Endothelial cell of umbilical vein (primary cell): ENCODE results near the gene LSM14A.
A peak's percentile ranks its signal among the peaks of the same experiment; 100 is the strongest.

Experiments
- CTCF ChIP-seq, 2 donors: IDR thresholded peaks; 1 replicate in 1 of 2; 2 replicates in 1 of 2; pipeline ENCODE4 v1.5.1; 2011; ENCODE audit warnings: low read length in 2 of 2, mild to moderate bottlenecking in 2 of 2, moderate library complexity in 2 of 2, control low read depth in 1 of 2, inconsistent platforms in 1 of 2, low read depth in 1 of 2; ENCODE audit not compliant: insufficient read depth in 1 of 2; ENCODE audit errors: extremely low read depth in 1 of 2
- EZH2 ChIP-seq: IDR thresholded peaks from 2 replicates; pipeline ENCODE4 v1.6.1; 2012; ENCODE audit warnings: borderline replicate concordance, low read depth, mild to moderate bottlenecking, moderate library complexity, low read length, inconsistent platforms; ENCODE audit not compliant: severe bottlenecking
- GATA2 ChIP-seq: IDR thresholded peaks from 2 replicates; pipeline ENCODE4 v1.7.0; 2011; ENCODE audit warnings: low read depth, mild to moderate bottlenecking, moderate library complexity, mixed read lengths, low read length; ENCODE audit not compliant: insufficient read length, insufficient read depth
- POLR2AphosphoS5 ChIP-seq: IDR thresholded peaks from 2 replicates; pipeline ENCODE4 v1.6.1; 2012; ENCODE audit warnings: low read depth, mild to moderate bottlenecking, control low read depth, low read length, moderate library complexity; ENCODE audit not compliant: insufficient read depth

- no peak for TF ChIP-seq EZH2
- TF ChIP-seq CTCF (IDR thresholded peaks at IDR 0.05; ENCODE audit: extremely low read depth in 1 of 2, insufficient read depth in 1 of 2, low read depth in 1 of 2, low read length in 2 of 2), result no peak
- peak; percentile 51 for TF ChIP-seq GATA2
- TF ChIP-seq POLR2AphosphoS5, result no peak
Observed at GRCh38 chr19:34224996-34225658, 52.8 kb downstream of the LSM14A start.
